Measurements from ENCODE around the gene RIPPLY2.
"Not testable (repeated sequence)": the region's sequence is repeated elsewhere in the genome, so short reads cannot be mapped to it uniquely, and the experiment has no call there.

The RIPPLY2 gene

GRCh38 chr6:83853178-83854000 is at the start of gene RIPPLY2:
RIPPLY2 (plus strand) TSS chr6:83853360; CDS start chr6:83853417, 57 bp downstream.
- ATAC-seq = peak; percentile 13 to 48

GRCh38 chr6:83803492-83803891 is 49.7 kb upstream of the RIPPLY2 start:
- not testable (repeated sequence) for ATAC-seq

- no peak for ATAC-seq
These were observed 48.3 kb upstream of the RIPPLY2 start for GRCh38 chr6:83804886-83805285.

- no peak for ATAC-seq
These were observed 45.2 kb upstream of the RIPPLY2 start for GRCh38 chr6:83808005-83808404.

GRCh38 chr6:83808926-83809325 is 44.2 kb upstream of the RIPPLY2 start:
- ATAC-seq = no peak

- no peak for ATAC-seq
These were observed 40.6 kb upstream of the RIPPLY2 start for GRCh38 chr6:83812595-83812994.

GRCh38 chr6:83815631-83816272 is 37.4 kb upstream of the RIPPLY2 start:
- no peak for ATAC-seq

- ATAC-seq = no peak
These were observed 30.5 kb upstream of the RIPPLY2 start for GRCh38 chr6:83822629-83823169.

GRCh38 chr6:83824388-83824801 is 28.8 kb upstream of the RIPPLY2 start:
- no peak for ATAC-seq

GRCh38 chr6:83824831-83825230 is 28.3 kb upstream of the RIPPLY2 start:
- ATAC-seq = no peak

GRCh38 chr6:83827050-83827449 is 26.1 kb upstream of the RIPPLY2 start:
- no peak for ATAC-seq

- ATAC-seq = no peak
These were observed 14.4 kb upstream of the RIPPLY2 start for GRCh38 chr6:83838727-83839126.

- no peak for ATAC-seq
These were observed 9.0 kb upstream of the RIPPLY2 start for GRCh38 chr6:83844170-83844569.

GRCh38 chr6:83846291-83846690 is 6.9 kb upstream of the RIPPLY2 start:
- no peak for ATAC-seq

GRCh38 chr6:83847179-83847578 is 6.0 kb upstream of the RIPPLY2 start:
- no peak for ATAC-seq

- ATAC-seq = no peak
These were observed 4.0 kb upstream of the RIPPLY2 start for GRCh38 chr6:83849127-83849526.

- ATAC-seq = no peak
These were observed 3.5 kb upstream of the RIPPLY2 start for GRCh38 chr6:83849610-83850009.

- ATAC-seq = no peak
These were observed 507 bp upstream of the RIPPLY2 start for GRCh38 chr6:83852528-83853177.

GRCh38 chr6:83854001-83854501 is 891 bp downstream of the RIPPLY2 start:
- no peak for ATAC-seq

- ATAC-seq = no peak
These were observed 1.6 kb downstream of the RIPPLY2 start for GRCh38 chr6:83854766-83855165.

- ATAC-seq = peak; percentile 96
These were observed 6.5 kb downstream of the RIPPLY2 start, which contains the start of gene CYB5R4 for GRCh38 chr6:83859410-83860358. CYB5R4 (plus strand) TSS chr6:83859689; CDS start chr6:83859783, 94 bp downstream.

GRCh38 chr6:83860359-83860755 is 7.2 kb downstream of the RIPPLY2 start:
- ATAC-seq = no peak
